KOPT-K1 (cell line): ENCODE data around the gene TUBB4B.
"Not testable (repeated sequence)": the region's sequence is repeated elsewhere in the genome, so short reads cannot be mapped to it uniquely, and the experiment has no call there.

Source experiments
- H3K27ac ChIP-seq: fragments of 200-600 bp; sonication (generic); 2 replicates; pipeline ENCODE4 v1.5.1; 2016; ENCODE audit warnings: antibody characterized with exemption, mild to moderate bottlenecking, low read depth, low read length; ENCODE audit not compliant: poor library complexity, severe bottlenecking
- H3K36me3 ChIP-seq: fragments of 200-600 bp; sonication (generic); 2 replicates; pipeline ENCODE4 v1.5.1; 2017; ENCODE audit warnings: antibody characterized with exemption, mild to moderate bottlenecking, low read length, moderate library complexity; ENCODE audit not compliant: insufficient read depth
- H3K9me3 ChIP-seq: fragments of 200-600 bp; sonication (generic); 2 replicates; pipeline ENCODE4 v1.5.1; 2017; ENCODE audit warnings: antibody characterized with exemption, low read length, mild to moderate bottlenecking; ENCODE audit not compliant: insufficient read depth, poor library complexity, severe bottlenecking

Gene TUBB4B

GRCh38 chr9:137236238-137236935 is 4.7 kb upstream of the TUBB4B start:
- Histone ChIP-seq H3K9me3 (no peaks in the 10 kb centered on the region), H3K27ac (no peak overlapping the region), H3K36me3 (no peaks in the 10 kb centered on the region)

- Histone ChIP-seq H3K36me3 (peaks cover 2% of the 10 kb centered on the region), H3K27ac (no peak overlapping the region), H3K9me3 (no peaks in the 10 kb centered on the region)
Measured at GRCh38 chr9:137236936-137237421, 4.1 kb upstream of the TUBB4B start.

GRCh38 chr9:137237759-137238726 is 3.0 kb upstream of the TUBB4B start:
- no peak overlapping the region for H3K27ac ChIP-seq

GRCh38 chr9:137239541-137240200 is 1.4 kb upstream of the TUBB4B start:
- H3K9me3 ChIP-seq, result not testable (repeated sequence)
- peak overlapping the region; percentile 92 for H3K27ac ChIP-seq
- peaks cover 23% of the 10 kb centered on the region for H3K36me3 ChIP-seq

More at GRCh38 chr9:137237759-137238726, 3.0 kb upstream of the TUBB4B start:
- Histone ChIP-seq H3K9me3 (no peaks in the 10 kb centered on the region), H3K36me3 (peaks cover 12% of the 10 kb centered on the region)

- H3K9me3 ChIP-seq, result no peaks in the 10 kb centered on the region
- peaks cover 23% of the 10 kb centered on the region for H3K36me3 ChIP-seq
- peak overlapping the region; percentile 92 for H3K27ac ChIP-seq
Measured at GRCh38 chr9:137240318-137240840, 708 bp upstream of the TUBB4B start.

- H3K36me3 ChIP-seq, result peaks cover 23% of the 10 kb centered on the region
- no peaks in the 10 kb centered on the region for H3K9me3 ChIP-seq
- H3K27ac ChIP-seq, result peak overlapping the region; percentile 71
Measured at GRCh38 chr9:137241490-137242268, 592 bp downstream of the TUBB4B start.

- Histone ChIP-seq H3K36me3 (peaks cover 23% of the 10 kb centered on the region), H3K9me3 (no peaks in the 10 kb centered on the region), H3K27ac (peak overlapping the region; percentile 71)
Measured at GRCh38 chr9:137242269-137243203, 1.4 kb downstream of the TUBB4B start.

GRCh38 chr9:137243266-137243625 is 2.2 kb downstream of the TUBB4B start:
- not testable (repeated sequence) for H3K9me3 ChIP-seq, H3K27ac ChIP-seq
- H3K36me3 ChIP-seq, result peaks cover 23% of the 10 kb centered on the region

GRCh38 chr9:137243626-137244485 is 2.8 kb downstream of the TUBB4B start:
- Histone ChIP-seq H3K9me3 (no peaks in the 10 kb centered on the region), H3K27ac (no peak overlapping the region), H3K36me3 (peaks cover 23% of the 10 kb centered on the region)

GRCh38 chr9:137244486-137245449 is 3.7 kb downstream of the TUBB4B start:
- no peaks in the 10 kb centered on the region for H3K9me3 ChIP-seq
- no peak overlapping the region for H3K27ac ChIP-seq
- H3K36me3 ChIP-seq, result peaks cover 23% of the 10 kb centered on the region

- H3K27ac ChIP-seq, result no peak overlapping the region
- no peaks in the 10 kb centered on the region for H3K9me3 ChIP-seq
- peaks cover 23% of the 10 kb centered on the region for H3K36me3 ChIP-seq
Measured at GRCh38 chr9:137245450-137246421, 4.6 kb downstream of the TUBB4B start.
